GM21381 (cell line): ENCODE data around the gene AGBL4.

Experiments used
- ATAC-seq: cut with Tn5 transposase; IDR thresholded peaks from one replicate; pipeline ENCODE4 v1.9.1; 2021; ENCODE audit warnings: mild to moderate bottlenecking, moderate library complexity; ENCODE audit not compliant: unreplicated experiment

Gene AGBL4

DNA sequence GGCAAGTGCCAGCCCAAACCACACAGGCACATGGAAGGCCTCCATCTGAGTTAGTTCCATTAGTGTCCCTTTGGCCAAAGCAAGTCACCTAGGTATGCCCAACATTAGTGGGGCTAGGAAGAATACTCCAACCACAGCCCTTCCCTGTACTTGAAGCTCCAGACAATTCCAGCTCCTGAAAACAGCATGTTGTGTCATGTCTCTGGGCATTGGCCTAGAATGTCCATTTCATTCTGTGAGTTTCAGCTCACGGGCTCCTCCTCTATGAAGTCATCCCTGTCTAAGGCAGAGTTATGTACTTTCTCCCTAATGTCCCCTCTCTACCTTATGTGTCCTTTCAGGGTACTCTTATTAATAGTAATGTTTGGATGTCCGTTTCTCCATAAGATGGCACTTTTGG lies 1455.3 kb downstream of the AGBL4 start:
- ATAC-seq, result no peak

DNA sequence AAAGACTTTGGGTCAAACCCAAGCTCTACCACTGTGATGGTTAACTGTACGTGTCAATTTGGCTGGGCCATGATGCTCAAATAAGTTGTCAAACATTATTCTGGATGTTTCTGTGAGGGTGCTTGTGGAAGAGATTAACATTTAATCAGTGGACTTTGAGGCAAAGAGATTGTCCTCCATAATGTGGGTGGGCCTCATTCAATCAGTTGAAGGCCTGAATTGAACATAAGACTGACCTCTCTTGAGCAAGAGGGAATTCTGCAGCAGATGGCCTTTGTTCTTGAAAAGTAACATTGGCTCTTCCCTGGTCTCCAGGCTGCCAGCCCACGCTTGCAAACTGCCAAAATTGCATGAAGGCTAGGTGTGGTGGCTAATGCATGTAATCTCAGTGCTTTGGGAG lies 1457.3 kb downstream of the AGBL4 start:
- ATAC-seq, result no peak

DNA sequence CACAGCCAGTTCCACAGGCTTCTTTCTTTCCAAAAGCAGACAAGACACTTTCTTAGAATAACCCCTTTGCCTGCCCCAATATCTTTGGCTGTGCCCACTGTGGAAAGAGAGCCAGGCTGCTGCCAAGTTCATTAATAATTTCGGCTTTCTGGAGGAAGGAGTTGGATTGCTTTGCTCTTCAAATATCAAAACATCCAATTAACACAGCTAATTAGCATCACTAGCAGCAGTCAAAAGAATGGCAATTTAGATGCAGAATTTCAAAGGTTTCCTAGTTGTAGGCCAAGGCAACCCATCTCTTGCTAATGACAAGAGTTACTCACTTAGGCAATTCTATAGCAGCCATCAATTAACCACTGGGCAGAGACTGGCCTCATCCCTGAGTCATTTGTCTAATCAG lies 1460.7 kb downstream of the AGBL4 start:
- no peak for ATAC-seq

DNA sequence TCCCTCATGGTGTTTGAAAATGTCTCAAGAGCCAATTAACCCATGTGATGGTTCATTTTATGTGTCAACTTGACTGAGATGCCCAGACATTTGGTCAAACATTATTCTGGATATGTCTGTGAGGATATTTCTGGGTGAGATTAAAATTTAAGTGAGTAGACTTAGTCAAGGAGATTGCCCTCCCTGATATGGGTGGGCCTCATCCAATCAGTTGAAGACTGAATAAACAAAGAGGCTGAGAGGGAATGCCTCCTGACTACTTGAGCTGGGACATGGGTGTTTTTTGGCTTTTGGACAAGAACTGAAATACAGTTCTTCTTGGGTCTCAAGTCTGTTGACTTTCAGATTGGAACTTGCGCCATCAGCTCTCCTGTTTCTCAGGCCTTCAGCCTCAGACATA lies 1462.3 kb downstream of the AGBL4 start:
- ATAC-seq, result no peak

DNA sequence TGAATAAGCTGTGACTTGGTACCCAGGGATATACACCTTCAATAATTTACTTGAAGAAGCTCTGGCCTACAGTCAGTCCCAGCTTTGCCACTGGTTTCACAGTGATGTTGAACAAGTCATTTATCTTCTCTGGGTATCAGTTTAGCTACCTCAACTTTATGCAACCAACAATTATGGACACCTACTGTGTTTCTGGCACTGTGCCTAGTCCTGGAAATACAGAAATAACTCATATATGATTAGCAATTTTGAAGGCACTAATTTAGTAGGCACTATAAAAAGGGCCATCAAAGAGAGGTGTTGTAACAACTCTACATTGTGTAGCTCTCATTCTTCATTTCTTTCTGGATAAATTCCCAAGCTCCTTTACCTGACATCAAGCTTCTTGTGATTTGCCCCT lies 1463.2 kb downstream of the AGBL4 start:
- ATAC-seq, result no peak

DNA sequence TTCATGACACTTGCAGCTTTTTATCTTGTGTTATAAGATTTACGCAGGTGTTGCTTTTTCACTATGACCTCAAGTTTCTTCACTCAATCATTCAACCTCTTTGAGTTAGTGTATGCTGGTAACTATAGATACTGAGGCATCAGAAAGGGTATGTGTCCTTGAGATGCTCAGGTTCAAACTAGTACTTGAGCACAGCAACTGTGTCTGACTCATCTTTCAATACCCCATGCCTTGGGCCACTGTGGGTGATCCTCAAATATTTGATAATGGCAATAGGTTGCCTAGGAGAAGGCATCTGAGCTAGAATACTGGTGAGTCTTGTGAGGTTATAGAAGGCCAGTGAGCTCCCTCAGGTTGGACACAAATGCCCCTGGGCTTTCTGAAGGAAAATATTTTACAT lies 1463.6 kb downstream of the AGBL4 start:
- ATAC-seq, result no peak

DNA sequence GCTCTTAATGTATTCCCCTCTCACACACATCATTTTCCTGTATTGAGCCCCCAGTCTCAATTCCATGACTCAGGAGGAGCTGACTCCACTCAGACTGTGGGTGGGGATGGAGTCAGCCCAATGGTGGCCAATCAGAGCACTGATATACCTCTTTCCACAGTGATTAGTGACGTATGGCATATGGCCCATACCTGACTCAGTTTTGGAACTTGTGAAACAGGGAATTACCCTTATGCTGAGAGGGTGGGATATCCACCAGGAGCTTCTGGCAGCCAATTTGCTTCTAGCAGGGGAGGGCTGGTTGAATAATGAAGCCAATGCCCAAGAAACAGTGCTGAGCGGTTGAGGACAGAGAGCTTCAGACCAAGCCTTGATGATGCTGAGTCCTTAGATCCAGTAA lies 1465.4 kb downstream of the AGBL4 start:
- ATAC-seq, result no peak

DNA sequence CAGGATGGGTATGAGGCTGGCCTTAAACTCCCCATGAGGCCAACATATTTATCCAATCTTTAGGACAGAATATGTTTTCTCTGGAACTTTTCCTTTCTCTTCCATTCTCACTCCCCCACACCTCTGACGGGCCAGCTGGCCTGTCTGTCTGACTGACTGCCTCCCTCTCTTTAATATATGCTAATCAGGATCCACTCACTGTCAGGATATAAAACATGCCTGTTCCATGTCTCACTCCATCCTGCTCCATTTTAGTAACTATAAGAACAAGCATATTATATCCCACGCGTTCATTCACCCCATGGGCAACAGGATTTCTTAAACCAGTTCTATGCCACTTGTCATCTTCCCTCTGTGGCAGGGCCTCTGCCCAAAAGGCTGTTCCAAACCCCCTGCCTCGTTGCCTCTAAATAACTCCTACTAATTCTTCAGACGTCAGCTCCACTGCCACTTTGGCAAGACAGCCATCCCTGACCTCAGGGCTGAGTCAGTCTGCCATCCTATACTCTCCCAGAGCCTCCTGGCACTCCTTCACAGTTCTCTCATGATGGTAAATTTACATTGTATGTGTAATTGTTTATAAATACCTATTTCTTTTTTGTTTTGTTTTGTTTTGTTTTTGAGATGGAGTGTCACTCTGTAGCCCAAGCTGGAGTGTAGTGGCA lies 1467.4 kb downstream of the AGBL4 start:
- ATAC-seq, result no peak

DNA sequence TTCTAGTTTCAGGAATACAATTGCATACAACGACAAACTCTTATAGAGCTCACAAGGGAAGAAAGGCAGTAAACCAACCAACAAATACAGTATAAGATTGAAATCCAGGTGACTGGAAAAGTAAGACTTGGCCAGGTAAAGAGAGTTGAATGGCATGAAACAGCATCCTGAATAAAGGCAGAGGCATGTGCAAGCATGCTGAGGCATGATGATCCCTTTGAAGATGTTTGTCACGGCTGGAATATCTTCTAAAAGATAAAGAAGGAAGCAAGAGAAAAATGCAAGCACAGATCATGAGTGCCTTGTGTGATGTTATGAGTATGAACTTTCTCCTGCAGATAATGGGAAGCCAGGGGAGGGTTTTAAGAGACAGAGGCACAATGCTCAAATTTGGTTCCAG lies 1468.5 kb downstream of the AGBL4 start:
- ATAC-seq, result no peak

DNA sequence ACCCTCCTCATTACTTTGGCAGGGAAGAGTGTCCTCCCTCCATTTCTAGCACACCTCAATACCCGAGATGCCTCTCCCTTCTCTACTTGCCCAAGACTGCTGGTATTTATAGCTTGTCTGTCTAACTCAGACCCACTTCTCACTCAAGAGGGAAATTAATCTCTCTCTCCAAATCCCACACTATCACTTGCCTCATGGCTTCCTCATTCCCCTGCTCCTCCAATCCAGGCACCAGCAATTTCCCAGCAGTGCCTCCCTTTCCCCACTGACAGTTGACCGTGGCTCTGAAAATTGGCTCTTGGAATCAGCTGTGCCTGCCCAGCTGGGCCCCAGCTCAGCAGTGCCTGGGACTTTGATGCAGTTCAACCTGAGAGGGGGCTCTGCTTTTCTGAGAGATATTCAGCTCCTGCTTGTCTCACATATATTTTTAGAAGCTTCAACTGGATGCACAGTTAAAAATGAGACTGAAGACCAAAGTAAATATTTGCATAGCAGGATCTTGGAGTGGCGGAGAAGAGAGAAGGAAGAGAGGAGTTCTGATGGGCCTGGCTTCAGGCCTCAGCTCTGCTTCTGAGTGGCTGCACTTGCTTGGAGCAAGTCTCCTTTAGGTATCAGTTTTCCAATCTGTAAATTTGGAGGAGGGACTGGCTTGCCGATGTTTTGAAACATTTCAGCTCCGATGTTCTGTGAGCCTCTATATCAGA lies 1470.7 kb downstream of the AGBL4 start:
- ATAC-seq, result no peak

DNA sequence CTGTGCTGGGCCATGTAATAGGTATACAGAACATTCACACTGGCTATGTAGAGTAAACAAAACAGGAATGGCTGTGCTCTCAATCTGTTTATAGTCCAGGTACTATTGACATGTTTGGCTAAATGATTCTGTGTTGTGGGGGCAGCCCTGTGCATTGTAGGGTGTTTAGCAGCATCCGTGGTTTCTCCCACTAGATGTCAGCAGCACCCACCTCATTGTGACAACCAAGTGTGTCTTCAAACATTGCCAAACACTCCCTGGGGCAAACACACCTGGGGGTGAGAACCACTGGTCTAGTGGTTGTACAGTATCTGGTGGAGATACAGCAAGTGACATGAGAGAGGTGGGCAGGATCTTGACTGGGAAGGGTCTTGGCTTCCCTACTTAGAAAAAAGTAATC lies 1471.3 kb downstream of the AGBL4 start:
- ATAC-seq, result no peak

DNA sequence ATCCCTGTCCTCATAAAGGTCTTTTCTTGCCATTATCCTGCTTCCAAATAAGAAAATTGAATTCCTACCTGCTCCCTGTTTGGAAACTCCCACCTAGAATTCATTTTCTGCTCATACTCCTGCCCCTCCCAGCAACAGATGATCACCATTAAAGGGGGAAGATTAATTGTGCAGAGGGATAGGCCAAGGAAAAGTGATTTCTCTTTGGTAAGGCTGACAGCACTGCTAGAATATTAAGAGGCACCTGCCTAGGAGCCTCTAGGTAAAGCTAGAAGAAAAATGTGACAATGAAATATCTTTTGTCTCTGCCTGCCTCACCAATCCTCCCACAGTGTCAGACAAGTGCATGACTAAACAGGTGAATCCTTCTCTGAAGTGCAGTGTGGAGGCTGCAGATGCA lies 1474.8 kb downstream of the AGBL4 start:
- ATAC-seq, result no peak

DNA sequence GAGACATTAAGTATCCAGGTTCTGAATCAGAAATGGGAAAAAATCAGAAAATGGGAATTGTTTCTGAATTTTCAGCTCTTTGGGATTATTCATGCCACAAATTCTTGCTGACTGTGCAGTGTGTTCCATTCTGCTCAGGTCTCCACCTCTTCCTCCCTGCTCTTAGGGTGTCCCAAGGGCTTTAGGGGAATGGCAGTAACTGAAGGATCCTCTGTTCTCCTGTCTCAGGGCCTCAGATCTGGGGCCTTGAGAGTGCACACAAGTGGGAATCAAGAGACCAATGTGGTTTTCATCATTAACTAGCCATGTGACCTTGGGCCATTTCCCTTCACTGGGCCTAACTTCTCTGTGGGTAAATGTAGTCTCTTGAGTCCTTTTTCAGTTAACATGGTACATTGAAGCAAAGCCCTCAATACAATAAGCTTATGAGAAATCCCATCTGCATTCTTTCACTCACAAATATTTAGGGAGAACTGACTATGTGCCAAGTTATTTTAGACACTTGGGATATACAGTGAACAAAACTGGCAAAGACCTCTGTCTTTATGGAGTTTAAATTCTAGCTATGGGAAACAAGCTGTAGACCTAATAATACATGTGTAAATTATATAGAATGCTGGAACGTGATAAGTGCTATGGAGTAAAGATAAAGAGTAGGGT lies 1476.1 kb downstream of the AGBL4 start:
- ATAC-seq, result no peak

DNA sequence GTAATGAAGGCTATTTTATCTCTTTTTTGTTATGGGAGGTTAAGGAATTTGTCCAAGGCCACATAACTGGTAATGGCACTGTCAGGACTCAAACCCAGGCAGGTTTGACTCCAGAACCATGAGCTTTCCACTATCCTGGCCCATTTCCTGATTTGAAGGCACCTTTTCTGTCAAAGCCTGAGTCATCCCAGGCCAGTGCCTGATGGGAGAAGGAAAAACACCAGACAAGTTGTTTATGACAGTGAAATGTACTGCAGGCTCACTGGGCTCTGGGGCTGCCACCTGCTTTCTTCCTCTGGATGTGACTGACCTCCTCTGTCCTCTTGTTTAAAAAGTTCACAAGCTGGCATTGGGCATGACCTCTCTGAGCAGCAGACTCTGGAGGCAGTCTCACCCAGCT lies 1479.9 kb downstream of the AGBL4 start:
- ATAC-seq, result no peak

DNA sequence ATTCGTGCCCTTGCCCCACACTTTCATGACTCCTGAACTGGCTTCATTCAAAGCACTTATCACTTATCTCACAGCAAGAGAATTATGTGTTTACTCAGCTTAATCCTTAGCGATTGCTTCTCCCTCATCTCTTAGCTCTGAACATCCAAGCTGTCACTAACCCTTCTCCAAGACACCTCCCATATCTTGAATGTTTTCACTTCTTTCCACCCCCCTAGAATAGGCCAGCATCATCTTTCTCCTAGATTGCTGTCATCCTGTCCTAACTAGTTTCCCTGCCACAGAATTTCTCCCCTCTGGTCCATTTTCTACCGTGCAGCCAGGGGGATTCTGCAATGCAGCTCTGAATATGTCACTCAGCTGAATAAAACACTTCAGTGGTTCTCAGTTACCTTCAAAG lies 1483.2 kb downstream of the AGBL4 start:
- ATAC-seq, result no peak

DNA sequence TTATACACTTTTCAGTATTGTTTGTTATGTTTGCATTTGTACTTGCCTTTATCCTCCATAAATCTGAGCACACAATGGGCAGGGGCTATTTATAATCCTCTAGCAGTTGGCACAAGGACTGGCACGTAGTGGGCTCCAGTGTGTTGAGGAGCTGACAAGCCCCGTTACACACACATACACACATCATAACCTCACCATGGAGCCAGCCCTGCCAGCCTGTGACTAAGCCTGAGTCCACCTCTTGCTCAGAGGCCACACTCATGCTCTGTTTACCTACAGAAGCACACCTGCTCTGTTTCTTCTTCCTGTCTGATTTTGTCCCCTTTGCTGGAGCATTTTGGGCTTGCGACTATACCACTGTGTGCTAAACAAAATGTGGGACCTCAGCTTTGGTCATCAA lies 1487.3 kb downstream of the AGBL4 start:
- ATAC-seq, result no peak

DNA sequence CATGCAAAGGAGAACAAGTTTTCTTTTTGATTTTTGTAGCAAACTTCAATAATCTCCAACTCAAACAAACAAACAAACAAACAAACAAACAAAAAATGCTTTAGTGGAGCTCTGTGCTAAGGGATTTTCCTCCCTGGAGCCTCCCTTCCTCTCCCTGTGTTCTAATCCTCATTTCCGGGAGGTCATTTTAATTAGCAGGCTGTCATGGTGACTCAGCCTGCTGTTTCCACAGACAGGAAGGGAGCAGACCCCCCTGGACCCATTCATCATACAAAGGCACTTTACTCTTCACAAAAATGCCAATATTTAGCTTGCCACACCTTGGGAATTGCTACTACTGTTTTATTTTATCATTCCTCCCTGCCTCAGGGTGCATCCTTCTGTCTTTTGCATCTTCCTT lies 1490.8 kb downstream of the AGBL4 start:
- no peak for ATAC-seq

DNA sequence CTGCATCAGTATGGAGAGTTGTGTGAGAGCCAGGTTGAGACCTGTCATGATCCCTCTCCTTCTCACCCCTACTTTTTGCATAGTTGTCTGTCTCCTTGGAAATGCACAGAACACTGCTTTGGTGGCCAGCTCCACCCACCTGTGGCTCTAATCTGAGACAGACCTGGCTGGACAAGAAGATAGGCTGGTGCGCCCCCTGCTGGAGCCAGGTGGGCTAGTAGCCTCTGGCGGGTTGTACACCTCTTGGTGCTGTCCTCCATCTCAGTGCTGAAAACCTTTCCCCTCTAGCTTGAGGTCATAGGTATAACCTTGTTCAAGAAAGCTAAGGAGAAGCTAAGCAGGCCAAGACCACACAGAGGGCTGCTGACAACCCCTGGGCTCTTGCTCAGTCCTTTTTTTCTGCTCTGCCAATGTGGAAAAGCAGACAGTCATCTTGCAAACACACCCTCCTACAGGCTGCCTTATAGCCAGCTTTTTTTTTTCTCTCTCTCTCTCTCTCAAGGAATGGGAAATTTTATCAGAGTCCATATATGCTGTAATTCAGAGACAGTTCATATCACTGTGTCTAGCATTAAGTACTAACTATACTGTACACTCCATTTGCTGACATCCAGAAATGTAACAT lies 1492.9 kb downstream of the AGBL4 start:
- ATAC-seq, result peak; percentile 82

DNA sequence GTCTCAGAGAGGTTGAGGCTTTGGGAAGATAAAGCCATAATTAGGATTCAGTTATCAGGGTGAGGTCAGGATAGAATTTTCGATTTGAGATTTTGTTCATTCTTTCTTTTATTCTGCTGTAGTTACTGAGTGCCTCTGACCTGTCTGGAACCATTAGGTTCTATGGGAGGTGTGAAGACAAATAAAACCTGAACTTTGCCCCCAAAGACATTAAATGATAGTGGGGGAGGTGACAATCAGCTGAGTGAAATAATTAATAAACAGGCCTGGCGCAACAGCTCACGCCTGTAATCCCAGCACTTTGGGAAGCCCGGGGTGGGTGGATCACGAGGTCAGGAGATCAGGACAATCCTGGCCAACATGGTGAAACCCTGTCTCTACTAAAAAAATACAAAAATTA lies 1496.7 kb downstream of the AGBL4 start:
- no peak for ATAC-seq

DNA sequence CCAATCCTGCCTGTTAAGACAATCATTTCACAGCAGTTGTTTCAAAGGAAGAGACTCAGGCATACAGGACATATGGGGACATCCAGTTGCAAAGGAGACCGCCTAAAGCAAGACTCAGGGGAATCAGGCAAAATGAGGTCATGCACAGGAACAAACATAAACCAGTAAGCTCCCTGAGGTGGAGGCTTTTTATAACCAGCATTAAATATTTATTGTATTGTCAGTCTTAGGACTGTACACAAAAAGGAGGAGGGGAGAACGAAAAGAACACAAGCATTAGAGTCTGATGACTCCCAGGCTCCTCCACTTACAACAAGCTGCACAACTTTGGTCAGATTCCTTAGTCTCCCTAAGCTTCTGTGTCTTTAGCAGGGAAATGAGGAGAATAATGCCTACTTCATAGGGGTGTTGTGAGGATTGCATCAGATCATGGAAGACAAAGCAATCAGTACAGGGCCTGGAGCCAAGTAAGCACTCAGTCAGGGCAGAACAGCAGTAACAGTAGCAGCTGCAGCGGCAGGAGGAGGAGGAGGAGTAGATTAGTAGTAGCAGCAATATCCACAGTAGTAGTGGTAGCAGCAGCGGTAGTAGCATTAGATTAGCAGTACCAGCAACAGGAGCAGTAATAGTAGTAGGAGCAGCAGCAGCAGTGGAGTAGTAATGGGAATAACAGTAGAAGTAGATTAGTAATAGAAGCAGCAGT lies 1497.6 kb downstream of the AGBL4 start:
- ATAC-seq, result no peak

DNA sequence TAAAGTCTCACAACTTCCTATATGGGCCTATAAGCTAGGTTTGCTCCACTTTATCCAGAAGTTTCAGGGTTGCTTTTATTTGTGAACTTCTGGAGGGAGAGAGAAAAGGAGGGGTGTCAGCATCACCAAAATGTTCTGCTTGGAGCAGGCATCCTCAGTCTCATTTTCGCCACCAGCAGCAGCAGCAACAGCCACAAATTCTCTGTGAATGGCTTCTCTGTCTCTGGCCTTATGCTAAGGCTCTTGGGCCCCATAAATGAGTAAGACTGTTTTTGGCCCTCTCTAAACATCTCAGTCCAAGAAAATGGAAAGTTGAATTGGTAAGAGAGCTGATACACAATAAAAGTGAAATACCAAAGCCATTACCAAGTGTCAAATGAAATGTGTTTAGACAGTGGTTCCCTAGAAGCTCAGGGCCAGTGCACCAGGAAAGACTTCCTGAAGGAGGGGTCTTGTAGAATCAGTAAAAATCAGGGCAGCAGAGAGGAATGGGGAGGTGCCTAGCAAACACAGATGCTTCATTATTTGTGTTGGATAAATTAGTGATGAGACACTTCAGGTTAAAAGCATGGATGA lies 1498.8 kb downstream of the AGBL4 start:
- no peak for ATAC-seq
